Activated CD8-positive, alpha-beta memory T cell treated with anti-CD3 and anti-CD28 coated beads, Interleukin-2, amount 50 U/mL, for 1 hour (primary cell): ENCODE data around the gene OSGIN1.

Source experiments
- DNase-seq: peaks from one replicate; pipeline ENCODE4 v3.0.0-alpha.2; 2020; ENCODE audit errors: extremely low read depth

The OSGIN1 gene

GRCh38 chr16:83971165-83972130 is 18.4 kb downstream of the OSGIN1 start:
- no peak for DNase-seq

GRCh38 chr16:83972256-83973008 is 19.4 kb downstream of the OSGIN1 start:
- no peak for DNase-seq

DNA sequence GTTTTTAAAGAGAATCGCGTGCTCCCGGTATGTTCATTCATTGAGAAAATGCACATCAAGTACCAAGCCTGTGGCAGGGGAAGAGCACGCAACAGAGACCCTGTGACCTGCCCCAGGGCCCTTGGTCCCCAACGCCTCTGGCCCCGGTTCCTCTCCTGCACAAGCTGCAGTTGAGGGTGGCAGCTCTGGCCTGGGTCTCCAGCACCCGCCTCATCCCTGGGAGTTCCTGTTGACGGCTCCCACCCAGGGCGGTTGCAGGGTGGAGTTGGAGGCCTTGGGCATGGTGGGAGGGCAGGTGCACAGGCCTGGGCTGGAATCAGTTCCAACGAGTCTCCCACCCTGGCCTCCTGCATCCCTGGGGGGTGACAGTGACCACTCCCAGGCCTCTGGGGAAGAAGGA is 20.0 kb downstream of the OSGIN1 start:
- DNase-seq, result no peak

GRCh38 chr16:83973581-83974385 is 20.7 kb downstream of the OSGIN1 start:
- no peak for DNase-seq

DNA sequence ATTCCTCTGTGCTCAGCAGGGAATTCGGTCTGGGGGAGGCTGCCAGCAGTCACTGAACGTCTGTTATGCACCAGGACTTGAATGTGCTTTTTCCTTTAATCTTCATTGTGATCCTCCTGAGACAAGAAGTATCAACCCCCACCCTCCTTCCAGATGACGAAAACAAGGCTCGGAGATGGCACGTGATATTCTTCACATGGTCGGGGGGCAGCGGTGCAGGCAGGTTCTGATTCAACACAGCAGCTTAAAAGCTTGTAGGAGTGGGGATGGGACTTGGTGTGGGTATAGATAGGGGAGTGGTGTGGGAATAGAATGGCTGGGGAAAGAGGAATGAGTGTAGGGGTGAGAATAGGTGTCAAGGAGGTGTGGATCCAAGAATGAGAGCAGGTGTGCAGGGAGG is 21.4 kb downstream of the OSGIN1 start:
- DNase-seq, result no peak

DNA sequence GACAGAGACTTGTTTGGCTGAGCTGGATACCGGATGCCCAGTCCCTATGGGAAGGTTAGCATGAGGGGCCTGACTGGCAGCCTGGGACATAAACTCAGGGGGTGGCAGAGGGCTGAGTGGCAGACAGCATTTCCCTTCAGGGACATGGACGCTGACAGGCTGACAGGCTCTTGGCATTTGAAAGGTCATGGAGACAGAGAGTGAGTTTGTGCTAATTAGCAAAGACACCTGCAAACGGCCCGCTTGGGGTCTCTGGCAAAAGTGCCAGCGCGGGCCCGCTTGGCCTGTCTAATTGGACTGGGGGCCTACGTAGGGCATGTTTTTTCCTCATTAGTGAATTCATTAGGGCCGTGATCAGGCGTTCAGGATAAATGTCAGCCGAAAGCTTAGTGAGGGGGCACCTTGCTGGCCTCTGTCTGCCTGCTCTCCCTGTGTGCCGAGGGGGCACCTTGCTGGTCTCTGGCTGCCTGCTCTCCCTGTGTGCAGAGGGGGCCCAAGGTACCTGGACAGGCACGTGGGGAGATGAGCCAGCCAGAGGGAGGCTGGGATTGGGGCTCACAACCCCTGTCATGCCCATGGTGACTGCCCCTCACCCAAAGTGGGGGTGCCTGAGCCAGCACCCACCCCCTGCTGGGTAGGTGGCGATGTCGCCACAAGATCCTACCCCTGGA is 22.7 kb downstream of the OSGIN1 start:
- DNase-seq, result no peak

DNA sequence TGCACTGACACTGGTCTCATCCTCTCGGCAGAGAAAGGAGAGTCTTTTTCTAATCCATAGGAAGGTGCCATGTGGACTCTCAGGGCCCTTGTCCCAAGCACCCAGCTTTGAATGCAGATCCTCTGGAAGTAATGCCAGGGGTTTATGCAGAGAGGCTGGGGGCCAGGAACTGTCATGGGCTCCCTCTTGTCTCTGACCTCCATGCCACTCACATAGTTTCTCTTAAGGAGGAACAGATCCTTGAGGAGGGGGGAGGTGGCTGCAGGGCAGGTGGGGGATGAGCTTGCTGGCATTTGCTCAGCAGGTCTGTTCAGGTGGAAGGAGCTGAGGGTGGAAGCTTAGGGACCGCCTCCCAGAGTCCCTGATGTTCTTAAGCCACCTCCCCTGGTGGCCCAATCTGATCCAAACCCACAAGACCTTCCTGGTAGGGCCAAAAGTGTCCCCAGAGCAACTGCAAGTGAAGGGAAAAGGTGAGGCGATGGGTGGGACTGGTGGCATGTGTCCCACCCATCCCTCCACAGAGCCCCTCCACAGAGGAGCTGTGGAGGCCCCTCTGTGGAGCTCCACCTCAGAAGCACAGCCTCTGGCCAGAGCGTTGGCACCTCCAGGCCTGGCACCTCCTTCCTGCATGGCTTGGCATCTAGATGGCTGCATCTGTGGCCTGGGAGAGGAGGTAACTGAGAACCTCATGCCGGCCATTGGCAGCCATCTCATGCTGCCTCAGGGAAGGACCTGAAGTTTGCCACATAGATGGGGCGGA is 24.2 kb downstream of the OSGIN1 start:
- no peak for DNase-seq

DNA sequence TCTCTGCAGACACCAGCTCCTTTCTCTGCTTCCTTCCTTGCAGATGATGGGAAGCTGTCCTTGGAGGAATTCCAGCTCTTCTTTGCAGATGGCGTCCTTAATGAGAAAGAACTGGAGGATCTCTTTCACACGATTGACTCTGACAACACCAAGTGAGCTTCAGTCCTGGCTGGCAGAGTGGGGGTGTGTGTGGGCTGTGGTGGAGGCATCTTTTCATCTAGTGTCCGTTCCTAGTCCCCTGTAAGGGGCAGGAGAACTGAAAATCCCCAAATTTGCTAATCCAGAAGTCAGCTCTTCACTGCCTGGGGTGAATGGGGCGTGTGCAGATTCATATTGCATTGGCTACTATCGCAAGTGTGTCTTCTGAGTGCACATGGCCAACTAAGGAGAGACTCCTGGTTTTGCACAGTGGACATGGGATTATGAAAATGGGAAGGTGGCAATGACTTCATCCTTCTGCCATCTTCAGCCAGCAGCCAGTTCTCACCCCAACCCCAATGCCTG is 25.4 kb downstream of the OSGIN1 start:
- no peak for DNase-seq

GRCh38 chr16:83979441-83979840 is 26.4 kb downstream of the OSGIN1 start:
- DNase-seq, result no peak

DNA sequence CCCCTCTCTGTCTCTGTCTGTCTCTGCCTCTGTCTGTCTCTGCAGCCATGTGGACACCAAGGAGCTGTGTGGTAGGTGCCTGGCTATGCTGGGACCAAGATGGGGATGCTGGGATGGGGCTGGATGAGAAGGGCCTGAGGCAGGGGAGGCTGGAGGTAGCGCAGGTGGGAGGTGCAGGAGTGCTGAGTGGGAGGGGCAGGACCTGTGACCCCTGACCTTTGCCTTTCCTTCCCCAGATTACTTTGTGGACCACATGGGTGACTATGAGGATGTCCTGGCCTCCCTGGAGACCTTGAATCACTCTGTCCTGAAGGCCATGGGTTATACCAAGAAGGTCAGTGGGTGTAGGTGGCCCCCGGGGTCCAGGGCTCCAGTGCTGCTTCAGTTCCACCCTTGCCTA is 27.8 kb downstream of the OSGIN1 start:
- DNase-seq, result no peak

DNA sequence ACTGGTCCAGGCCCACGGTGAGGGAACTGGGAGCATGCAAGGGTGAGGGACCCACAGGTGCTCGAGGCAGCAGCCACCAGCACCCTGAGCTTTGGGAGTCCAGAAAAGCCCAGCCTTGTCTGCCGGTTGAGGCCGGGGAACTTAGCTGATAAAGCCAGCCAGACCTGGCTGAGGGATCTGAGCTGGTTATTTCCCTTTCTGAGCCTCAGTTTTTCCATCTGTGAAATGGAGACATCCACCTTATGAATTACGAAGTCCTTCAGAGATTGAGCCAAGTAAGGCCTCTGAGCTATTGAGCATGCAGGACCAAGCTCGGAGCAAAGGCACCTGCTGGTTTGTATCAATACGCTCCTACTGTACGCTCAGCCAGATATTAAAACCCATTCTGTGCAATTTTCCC is 28.8 kb downstream of the OSGIN1 start:
- DNase-seq, result no peak

DNA sequence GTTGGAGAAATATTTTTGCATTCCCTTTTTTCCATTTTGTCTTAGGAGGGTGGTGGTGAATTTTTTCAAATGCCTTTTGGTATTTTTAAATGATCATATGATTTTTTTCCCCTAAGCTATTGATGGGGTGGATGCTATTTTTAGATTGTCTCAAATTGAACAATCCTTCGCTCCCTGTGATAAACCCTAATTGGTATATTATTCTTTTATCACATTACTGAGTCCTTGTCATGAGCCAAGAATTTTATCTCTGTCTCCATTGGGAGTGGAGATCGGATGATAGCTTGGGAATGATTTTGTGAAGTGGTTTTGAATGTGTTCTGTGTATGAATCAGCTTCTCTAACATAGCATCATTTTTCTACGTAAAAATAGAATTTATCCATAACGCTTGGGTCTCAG is 30.5 kb downstream of the OSGIN1 start:
- no peak for DNase-seq

DNA sequence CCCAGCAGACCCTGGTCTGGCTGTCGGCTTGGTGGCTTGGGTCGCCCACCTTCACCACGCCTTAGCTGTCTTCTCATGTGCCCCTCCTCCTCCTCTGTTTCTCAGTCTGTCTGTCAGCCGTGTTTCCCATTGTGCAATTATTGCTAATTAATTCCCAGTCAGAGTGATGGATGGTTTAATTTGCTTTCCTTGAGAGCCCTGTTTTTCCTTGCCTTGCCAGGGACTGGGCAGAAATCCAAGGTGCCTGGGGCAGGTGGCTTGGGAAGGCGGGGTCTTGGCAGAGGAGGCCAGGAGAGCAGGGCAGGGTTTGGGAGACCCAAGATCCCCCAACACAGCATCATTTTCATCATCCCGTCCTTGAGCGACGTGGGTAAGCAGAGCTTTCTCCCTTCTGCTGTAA is 36.3 kb downstream of the OSGIN1 start:
- no peak for DNase-seq

DNA sequence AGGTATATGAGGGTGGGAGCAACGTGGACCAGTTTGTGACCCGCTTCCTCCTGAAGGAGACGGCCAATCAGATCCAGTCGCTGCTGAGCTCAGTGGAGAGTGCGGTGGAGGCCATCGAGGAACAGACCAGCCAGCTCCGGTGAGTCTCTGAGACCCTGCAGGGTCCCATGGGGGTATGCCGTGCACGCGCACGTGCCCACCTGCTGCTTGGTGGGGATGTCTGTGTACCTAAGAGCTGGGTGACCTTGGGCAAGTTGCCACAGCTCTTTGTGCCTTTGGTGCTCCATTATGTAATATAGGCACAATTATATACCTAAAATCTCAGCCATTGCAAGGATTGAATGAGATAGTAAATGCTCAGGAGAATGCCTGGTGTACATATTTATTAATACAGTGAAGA is 37.5 kb downstream of the OSGIN1 start:
- DNase-seq, result no peak

DNA sequence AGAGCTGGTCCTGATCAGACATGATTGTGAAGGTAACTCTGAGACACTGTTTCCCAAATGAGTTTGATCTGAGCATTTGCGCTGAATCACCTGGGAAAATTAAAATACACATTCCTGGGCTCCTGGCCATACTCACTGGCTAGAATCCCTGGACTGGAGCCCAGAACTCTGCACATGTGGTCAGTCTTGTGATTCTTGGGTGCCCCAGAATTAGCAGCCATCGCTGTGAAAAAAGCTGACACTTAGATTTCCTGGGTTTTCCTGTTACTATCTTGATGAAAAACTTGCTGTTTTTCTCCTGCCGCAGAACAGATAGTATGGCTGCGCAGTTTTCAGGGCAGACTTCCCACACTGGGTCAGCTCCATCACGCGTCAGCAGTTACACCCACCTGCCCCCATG is 39.6 kb downstream of the OSGIN1 start:
- DNase-seq, result no peak

DNA sequence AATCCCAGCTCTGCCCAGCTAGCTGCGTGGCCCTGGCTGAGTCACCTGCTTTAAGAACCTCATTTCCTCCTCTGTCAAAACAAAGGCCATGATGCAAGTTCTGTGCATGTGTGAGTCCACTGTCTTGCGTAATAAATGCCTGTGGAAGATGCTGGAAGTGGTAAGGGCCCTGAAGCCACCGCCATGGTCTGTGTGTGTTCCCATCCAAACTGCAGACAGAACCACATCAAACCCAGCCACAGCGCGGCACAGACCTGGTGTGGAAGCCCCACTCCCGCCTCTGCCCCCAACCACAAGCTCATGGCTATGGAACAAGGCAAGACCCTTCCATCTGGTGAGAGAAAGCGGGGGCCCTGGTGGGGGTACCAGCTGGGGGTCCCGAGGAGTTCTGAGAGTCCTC is 41.0 kb downstream of the OSGIN1 start:
- DNase-seq, result no peak

DNA sequence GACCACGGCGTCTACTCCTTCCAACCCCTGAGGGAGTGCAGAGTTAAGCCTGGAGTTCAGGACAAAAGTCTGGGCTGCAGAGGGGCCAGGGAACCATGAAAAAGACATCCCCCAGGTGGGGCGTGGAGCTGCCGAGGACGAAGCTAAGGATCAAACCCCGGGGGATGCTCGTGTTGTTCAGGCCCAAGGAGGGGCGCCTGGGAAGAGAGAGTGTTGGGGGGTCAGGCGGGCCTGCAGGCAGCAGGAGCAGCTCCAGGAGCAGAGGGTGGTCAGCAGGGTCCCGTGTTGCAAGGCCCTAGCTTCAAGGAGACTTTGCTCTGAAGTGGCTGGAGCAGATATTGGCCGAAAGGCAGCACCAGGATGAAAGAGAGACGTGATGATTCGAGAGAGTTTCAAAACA is 41.7 kb downstream of the OSGIN1 start:
- no peak for DNase-seq

GRCh38 chr16:83995754-83996153 is 42.7 kb downstream of the OSGIN1 start:
- DNase-seq, result no peak

- no peak for DNase-seq
Measured at GRCh38 chr16:83996481-83997252, 43.6 kb downstream of the OSGIN1 start.

DNA sequence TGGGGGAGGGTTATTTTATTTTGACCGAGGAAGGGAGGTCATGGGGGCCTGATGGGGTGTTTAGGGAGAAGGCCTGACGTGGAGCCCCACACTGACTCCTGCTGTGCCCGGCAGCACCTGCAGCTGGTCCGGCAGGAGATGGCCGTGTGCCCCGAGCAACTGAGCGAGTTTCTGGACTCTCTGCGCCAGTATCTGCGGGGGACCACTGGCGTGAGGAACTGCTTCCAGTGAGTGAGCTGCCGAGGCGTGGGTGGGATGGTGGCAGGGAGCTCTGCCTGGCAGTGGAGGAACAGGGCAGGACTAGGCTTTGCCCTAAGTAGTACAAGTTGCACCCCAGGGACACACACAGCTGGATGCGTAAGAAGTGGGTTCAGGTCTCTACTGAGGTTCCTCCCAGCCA is 45.1 kb downstream of the OSGIN1 start:
- DNase-seq, result no peak
